HCT116 (cell line): ENCODE measurements around the gene RTL9. TPM values are rescaled to one million over a fixed set of nuclear protein-coding genes. Genes with fewer than 3 reads are reported as not detected.
A peak's percentile ranks its signal among the peaks of the same experiment; 100 is the strongest.

Experiments
- ATAC-seq: fragments of 200-7000 bp; cut with Tn5 transposase; 2 replicates; pipeline ENCODE4 v1.9.1; 2020; ENCODE audit warnings: mild to moderate bottlenecking, moderate library complexity
- BruUV-seq: library from RNA; stranded (reverse); fragments of 400-500 nt; replicated peaks from 2 replicates; lab custom pipeline; 2021; lab: Mats Ljungman, UMichigan
- CTCF ChIA-PET: fragments of 300-600 bp; sonication (Branson Sonifier 250); formaldehyde crosslinking; loops from one replicate; lab custom pipeline; 2021; ENCODE audit warnings: antibody characterized with exemption; lab: Charles Lee
- POLR2A ChIA-PET: fragments of 300-600, 350-600 bp; sonication (Branson Sonifier 250); formaldehyde crosslinking; loops from one replicate; lab custom pipeline; 2021; ENCODE audit warnings: antibody characterized with exemption; lab: Charles Lee
- RAD21 ChIA-PET, 2 experiments: fragments of 300-600 bp; sonication (Branson Sonifier 250); formaldehyde crosslinking; loops; one replicate each; lab custom pipeline; 2023; ENCODE audit warnings: low total read pairs in 2 of 2; ENCODE audit not compliant: uncharacterized antibody in 2 of 2, unreplicated experiment in 2 of 2, low non-redundant PET in 1 of 2; lab: Charles Lee
- DNase-seq: peaks from one replicate; pipeline ENCODE4 v3.0.0-alpha.2; 2010; ENCODE audit warnings: low read depth, low spot score
- H2AFZ ChIP-seq: fragments of 200-600 bp; shearing (Covaris generic), sonication (generic); 2 replicates; pipeline ENCODE4 v1.6.1; 2017; ENCODE audit warnings: low read depth, mixed run types, mixed read lengths, antibody characterized with exemption, low read length; ENCODE audit not compliant: poor library complexity, severe bottlenecking
- H3K27ac ChIP-seq: 2 replicates; pipeline ENCODE4 v1.5.1; 2012; ENCODE audit warnings: low read depth, low read length
- H3K27me3 ChIP-seq: fragments of 200-600 bp; sonication (generic); 2 replicates; pipeline ENCODE4 v1.6.1; 2016; ENCODE audit warnings: mixed run types, low read length, mixed read lengths; ENCODE audit not compliant: insufficient read depth
- H3K36me3 ChIP-seq, 2 experiments: fragments of 200-500 bp in 1 of 2; fragments of 200-600 bp in 1 of 2; sonication (Bioruptor generic) in 1 of 2; sonication (generic) in 1 of 2; 2 replicates each; pipeline versions ENCODE4 v1.5.1 to v1.6.1; 2014 to 2016; ENCODE audit warnings: low read length in 2 of 2, inconsistent platforms in 1 of 2, mixed read lengths in 1 of 2, mixed run types in 1 of 2; ENCODE audit not compliant: insufficient read depth in 2 of 2, control insufficient read depth in 1 of 2
- H3K4me1 ChIP-seq, 2 experiments: fragments of 200-600 bp in 1 of 2; sonication (generic) in 1 of 2; 2 replicates each; pipeline versions ENCODE4 v1.5.1 to v1.6.1; 2012 to 2017; ENCODE audit warnings: low read length in 2 of 2, inconsistent platforms in 1 of 2, mild to moderate bottlenecking in 1 of 2, mixed read lengths in 1 of 2, mixed run types in 1 of 2, moderate library complexity in 1 of 2; ENCODE audit not compliant: insufficient read depth in 2 of 2, control insufficient read depth in 1 of 2
- H3K4me2 ChIP-seq: fragments of 200-600 bp; sonication (generic); 2 replicates; pipeline ENCODE4 v1.6.1; 2017; ENCODE audit warnings: mixed run types, low read length, mixed read lengths
- H3K4me3 ChIP-seq, 2 experiments: fragments of 200-600 bp in 1 of 2; sonication (generic) in 1 of 2; replicated peaks in 1 of 2; 2 replicates each; pipeline ENCODE4 v1.5.1; 2011 to 2016; ENCODE audit warnings: low read length in 2 of 2, control low read depth in 1 of 2, low read depth in 1 of 2, mild to moderate bottlenecking in 1 of 2, mixed read lengths in 1 of 2, mixed run types in 1 of 2
- H3K79me2 ChIP-seq: fragments of 200-600 bp; sonication (generic); 2 replicates; pipeline ENCODE4 v1.6.1; 2017; ENCODE audit warnings: mild to moderate bottlenecking, mixed run types, low read length, moderate library complexity, mixed read lengths; ENCODE audit not compliant: insufficient read depth
- H3K9ac ChIP-seq: fragments of 200-600 bp; sonication (generic); 2 replicates; pipeline ENCODE4 v1.6.1; 2016; ENCODE audit warnings: low read length, mixed read lengths
- H3K9me2 ChIP-seq: fragments of 200-600 bp; sonication (generic), shearing (Covaris generic); 2 replicates; pipeline ENCODE4 v1.6.1; 2017; ENCODE audit warnings: mixed run types, mild to moderate bottlenecking, moderate library complexity; ENCODE audit not compliant: insufficient read depth
- H3K9me3 ChIP-seq, 2 experiments: fragments of 200-500 bp in 1 of 2; fragments of 200-600 bp in 1 of 2; sonication (Bioruptor generic) in 1 of 2; sonication (generic) in 1 of 2; 2 replicates each; pipeline ENCODE4 v1.6.1; 2014 to 2017; ENCODE audit warnings: low read length in 2 of 2, mixed read lengths in 2 of 2, inconsistent platforms in 1 of 2, low read depth in 1 of 2, mild to moderate bottlenecking in 1 of 2, mixed run types in 1 of 2, moderate library complexity in 1 of 2; ENCODE audit not compliant: control insufficient read depth in 1 of 2, insufficient read depth in 1 of 2
- H4K20me1 ChIP-seq: fragments of 200-600 bp; sonication (generic), shearing (Covaris generic); 2 replicates; pipeline ENCODE4 v1.6.1; 2017; ENCODE audit warnings: mixed run types, mild to moderate bottlenecking, moderate library complexity; ENCODE audit not compliant: insufficient read depth
- CBX3 ChIP-seq: IDR thresholded peaks from 2 replicates; pipeline ENCODE4 v1.6.1; 2012; ENCODE audit warnings: low read depth
- CEBPB ChIP-seq: IDR thresholded peaks from 2 replicates; pipeline ENCODE4 v1.6.1; 2012; ENCODE audit warnings: low read depth
- EGR1 ChIP-seq: IDR thresholded peaks from 2 replicates; pipeline ENCODE4 v1.6.1; 2012; ENCODE audit warnings: low read depth
- ELF1 ChIP-seq: IDR thresholded peaks from 2 replicates; pipeline ENCODE4 v1.6.1; 2012; ENCODE audit warnings: low read depth, borderline replicate concordance
- EZH2phosphoT487 ChIP-seq: fragments of 200-600 bp; IDR thresholded peaks from 2 replicates; pipeline ENCODE4 v1.6.1; 2018; ENCODE audit warnings: antibody characterized with exemption, borderline replicate concordance
- FOSL1 ChIP-seq: IDR thresholded peaks from 2 replicates; pipeline ENCODE4 v1.6.1; 2012; ENCODE audit warnings: low read depth
- JUND ChIP-seq: IDR thresholded peaks from 2 replicates; pipeline ENCODE4 v1.6.1; 2012
- POLR2A ChIP-seq: IDR thresholded peaks from 2 replicates; pipeline ENCODE4 v1.7.0; 2011; ENCODE audit warnings: borderline replicate concordance; ENCODE audit not compliant: insufficient read depth, insufficient read length; ENCODE audit errors: extremely low read depth
- RAD21 ChIP-seq: IDR thresholded peaks from 2 replicates; pipeline ENCODE4 v1.6.1; 2012; ENCODE audit warnings: low read depth, mild to moderate bottlenecking
- SIN3A ChIP-seq: IDR thresholded peaks from 2 replicates; pipeline ENCODE4 v1.6.1; 2012; ENCODE audit warnings: low read depth
- SP1 ChIP-seq: IDR thresholded peaks from 2 replicates; pipeline ENCODE4 v1.6.1; 2012; ENCODE audit warnings: low read depth
- TCF7L2 ChIP-seq: IDR thresholded peaks from 2 replicates; pipeline ENCODE4 v1.7.0; 2011; ENCODE audit warnings: borderline replicate concordance, inconsistent platforms; ENCODE audit not compliant: insufficient read depth, insufficient read length; ENCODE audit errors: extremely low read depth
- YY1 ChIP-seq: IDR thresholded peaks from 2 replicates; pipeline ENCODE4 v1.6.1; 2011; ENCODE audit warnings: low read length, low read depth, moderate library complexity, mild to moderate bottlenecking; ENCODE audit not compliant: insufficient replicate concordance; ENCODE audit errors: extremely low read depth
- ZFX ChIP-seq: fragments of 450-650 bp; IDR thresholded peaks from 2 replicates; pipeline ENCODE4 v1.6.1; 2017
- ZNF274 ChIP-seq: fragments of 200-500 bp; sonication (Bioruptor generic); IDR thresholded peaks from 2 replicates; pipeline ENCODE4 v1.6.1; 2014; ENCODE audit warnings: mild to moderate bottlenecking, low read depth, low read length, inconsistent platforms
- intact Hi-C: fragments of 100-400 bp; cut with micrococcal nuclease; formaldehyde crosslinking; loops from 2 replicates; pipeline ENCODE4 v1.10.0; 2022
- total RNA-seq: library from RNA; stranded (reverse); gene quantifications from one replicate; pipeline ENCODE4 v1.2.1, GENCODE V29; 2021; ENCODE audit not compliant: unreplicated experiment
- TF ChIP-seq, protein P1 (sequence below): IDR thresholded peaks from 2 replicates; pipeline ENCODE4 v1.6.1; 2012
- TF ChIP-seq, protein P2 (sequence below): IDR thresholded peaks from 2 replicates; pipeline ENCODE4 v1.6.1; 2012
- TF ChIP-seq, protein P3 (sequence below): IDR thresholded peaks from 2 replicates; pipeline ENCODE4 v1.6.1; 2012; ENCODE audit warnings: low read depth
- TF ChIP-seq, protein P4 (sequence below): IDR thresholded peaks from 2 replicates; pipeline ENCODE4 v1.6.1; 2011; ENCODE audit warnings: mild to moderate bottlenecking, low read length, moderate library complexity; ENCODE audit not compliant: insufficient replicate concordance; ENCODE audit errors: extremely low read depth

RTL9 gene
- total RNA-seq, 1 experiment from 2014 or later = 0.10 TPM

DNA sequence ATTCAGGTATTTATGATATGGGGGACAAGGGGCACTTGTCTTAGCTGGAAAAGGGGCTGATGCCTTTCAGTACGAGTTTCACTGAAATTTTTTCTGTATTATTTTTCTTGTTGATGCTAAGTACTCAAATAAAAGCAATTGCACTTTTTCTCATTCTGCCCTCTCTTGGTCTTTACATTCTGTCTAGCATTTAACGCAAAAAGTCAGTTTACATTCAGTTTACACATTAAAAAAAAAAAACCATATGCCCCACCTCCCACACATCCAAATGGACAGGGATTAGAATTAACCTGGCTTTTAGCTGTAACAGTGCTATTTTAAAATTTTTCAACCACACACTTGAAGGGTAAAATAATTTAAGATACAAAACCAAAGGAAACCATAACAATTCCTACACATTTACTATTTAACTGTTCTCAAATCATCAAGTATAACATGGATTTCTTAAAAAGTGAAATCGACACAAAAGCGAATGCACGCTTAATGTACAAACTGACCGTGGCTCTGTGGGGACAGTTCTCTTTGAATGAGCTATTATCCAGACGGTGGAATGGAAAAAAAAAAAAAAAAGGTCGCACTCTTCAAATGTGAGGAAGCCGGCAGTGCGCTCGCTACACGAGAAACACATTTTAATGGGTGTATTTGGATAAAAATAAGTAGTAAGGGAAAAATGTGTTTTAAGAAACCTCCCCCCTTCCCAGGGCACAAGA is 42.1 kb upstream of the RTL9 start (continued):
- TF ChIP-seq SP1 (no peak), FOSL1 (no peak), JUND (no peak), ELF1 (no peak), TCF7L2 (no peak), EGR1 (no peak), EZH2phosphoT487 (no peak), YY1 (no peak), SIN3A (no peak), ZNF274 (no peak)
- TF ChIP-seq, protein P1, sequence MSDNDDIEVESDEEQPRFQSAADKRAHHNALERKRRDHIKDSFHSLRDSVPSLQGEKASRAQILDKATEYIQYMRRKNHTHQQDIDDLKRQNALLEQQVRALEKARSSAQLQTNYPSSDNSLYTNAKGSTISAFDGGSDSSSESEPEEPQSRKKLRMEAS = no peak
- TF ChIP-seq, protein P2, sequence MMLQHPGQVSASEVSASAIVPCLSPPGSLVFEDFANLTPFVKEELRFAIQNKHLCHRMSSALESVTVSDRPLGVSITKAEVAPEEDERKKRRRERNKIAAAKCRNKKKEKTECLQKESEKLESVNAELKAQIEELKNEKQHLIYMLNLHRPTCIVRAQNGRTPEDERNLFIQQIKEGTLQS = no peak

DNA sequence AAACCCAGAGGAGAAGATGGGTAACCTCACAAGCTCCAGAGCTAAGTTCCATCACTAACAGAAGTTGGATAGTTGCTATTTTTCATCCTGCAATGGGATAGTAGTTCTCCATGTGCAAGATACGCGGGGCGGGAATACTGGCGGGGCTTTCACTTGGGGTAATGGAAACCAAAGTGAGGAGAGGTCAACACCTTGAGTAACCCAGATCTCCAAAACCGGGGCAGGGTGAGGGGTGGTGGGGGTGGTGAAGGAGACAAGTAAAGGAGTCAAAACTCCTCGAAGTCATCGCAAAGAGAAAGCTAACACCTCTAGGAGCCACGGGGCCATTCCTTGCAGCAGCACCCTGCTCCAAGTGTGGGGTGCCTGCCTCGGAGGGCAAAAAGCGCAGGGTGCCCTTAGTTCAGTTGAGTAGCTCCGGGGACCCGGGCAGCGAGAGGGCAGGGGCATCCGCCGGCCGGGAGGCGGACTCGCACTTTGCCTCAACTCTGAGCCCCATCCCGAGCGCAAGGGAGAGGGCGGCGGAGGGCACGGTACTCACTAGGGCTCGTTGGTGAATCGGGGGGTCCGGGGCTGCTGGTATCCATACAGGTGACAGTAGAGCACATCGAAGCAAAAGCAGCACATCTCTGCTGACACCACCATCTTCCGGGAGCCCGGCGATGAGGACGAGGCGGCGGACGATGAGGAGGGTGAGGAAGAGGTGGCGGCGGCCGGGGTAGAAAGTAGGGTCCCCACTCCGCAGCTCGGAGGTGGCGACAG is 41.4 kb upstream of the RTL9 start:
- BruUV-seq = TSS peak; percentile 46
- Histone ChIP-seq H3K9me2 (no peaks in the 10 kb centered on the region), H3K27me3 (no peaks in the 10 kb centered on the region), H3K4me3 (peak overlapping the region; percentile 71 to 75), H3K36me3 (no peaks in the 10 kb centered on the region), H3K9ac (peak overlapping the region; percentile 76), H2AFZ (no peak overlapping the region), H3K4me1 (peaks cover 0 to 14% of the 10 kb centered on the region in 2 experiments; a peak in 1 of 4 replicates), H3K4me2 (peak overlapping the region; percentile 75), H3K79me2 (peaks cover 38% of the 10 kb centered on the region), H3K27ac (peak overlapping the region; percentile 63), H4K20me1 (no peaks in the 10 kb centered on the region), H3K9me3 (no peaks in the 10 kb centered on the region)
- intact Hi-C loops = loop anchor here (5.0 to 10.0 kb wide), 3 partner anchors 90 to 402 kb away; no protein-coding TSS in a partner anchor
- ATAC-seq (peak; percentile 39), DNase-seq (no peak)
- ChIA-PET CTCF (no interaction called here), RAD21 (no interaction called here), POLR2A (interaction anchor here (0.8 to 1.2 kb wide), 2 partner anchors 9 to 24 kb away, joined by 3 to 4 read pairs; no protein-coding TSS in a partner anchor)
- TF ChIP-seq FOSL1 (no peak), EZH2phosphoT487 (no peak), JUND (no peak), CEBPB (no peak), EGR1 (no peak), POLR2A (no peak), RAD21 (no peak), CBX3 (no peak), ZFX (no peak), ELF1 (no peak)
- TF ChIP-seq, protein P3, sequence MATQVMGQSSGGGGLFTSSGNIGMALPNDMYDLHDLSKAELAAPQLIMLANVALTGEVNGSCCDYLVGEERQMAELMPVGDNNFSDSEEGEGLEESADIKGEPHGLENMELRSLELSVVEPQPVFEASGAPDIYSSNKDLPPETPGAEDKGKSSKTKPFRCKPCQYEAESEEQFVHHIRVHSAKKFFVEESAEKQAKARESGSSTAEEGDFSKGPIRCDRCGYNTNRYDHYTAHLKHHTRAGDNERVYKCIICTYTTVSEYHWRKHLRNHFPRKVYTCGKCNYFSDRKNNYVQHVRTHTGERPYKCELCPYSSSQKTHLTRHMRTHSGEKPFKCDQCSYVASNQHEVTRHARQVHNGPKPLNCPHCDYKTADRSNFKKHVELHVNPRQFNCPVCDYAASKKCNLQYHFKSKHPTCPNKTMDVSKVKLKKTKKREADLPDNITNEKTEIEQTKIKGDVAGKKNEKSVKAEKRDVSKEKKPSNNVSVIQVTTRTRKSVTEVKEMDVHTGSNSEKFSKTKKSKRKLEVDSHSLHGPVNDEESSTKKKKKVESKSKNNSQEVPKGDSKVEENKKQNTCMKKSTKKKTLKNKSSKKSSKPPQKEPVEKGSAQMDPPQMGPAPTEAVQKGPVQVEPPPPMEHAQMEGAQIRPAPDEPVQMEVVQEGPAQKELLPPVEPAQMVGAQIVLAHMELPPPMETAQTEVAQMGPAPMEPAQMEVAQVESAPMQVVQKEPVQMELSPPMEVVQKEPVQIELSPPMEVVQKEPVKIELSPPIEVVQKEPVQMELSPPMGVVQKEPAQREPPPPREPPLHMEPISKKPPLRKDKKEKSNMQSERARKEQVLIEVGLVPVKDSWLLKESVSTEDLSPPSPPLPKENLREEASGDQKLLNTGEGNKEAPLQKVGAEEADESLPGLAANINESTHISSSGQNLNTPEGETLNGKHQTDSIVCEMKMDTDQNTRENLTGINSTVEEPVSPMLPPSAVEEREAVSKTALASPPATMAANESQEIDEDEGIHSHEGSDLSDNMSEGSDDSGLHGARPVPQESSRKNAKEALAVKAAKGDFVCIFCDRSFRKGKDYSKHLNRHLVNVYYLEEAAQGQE = no peak
- TF ChIP-seq, protein P4, sequence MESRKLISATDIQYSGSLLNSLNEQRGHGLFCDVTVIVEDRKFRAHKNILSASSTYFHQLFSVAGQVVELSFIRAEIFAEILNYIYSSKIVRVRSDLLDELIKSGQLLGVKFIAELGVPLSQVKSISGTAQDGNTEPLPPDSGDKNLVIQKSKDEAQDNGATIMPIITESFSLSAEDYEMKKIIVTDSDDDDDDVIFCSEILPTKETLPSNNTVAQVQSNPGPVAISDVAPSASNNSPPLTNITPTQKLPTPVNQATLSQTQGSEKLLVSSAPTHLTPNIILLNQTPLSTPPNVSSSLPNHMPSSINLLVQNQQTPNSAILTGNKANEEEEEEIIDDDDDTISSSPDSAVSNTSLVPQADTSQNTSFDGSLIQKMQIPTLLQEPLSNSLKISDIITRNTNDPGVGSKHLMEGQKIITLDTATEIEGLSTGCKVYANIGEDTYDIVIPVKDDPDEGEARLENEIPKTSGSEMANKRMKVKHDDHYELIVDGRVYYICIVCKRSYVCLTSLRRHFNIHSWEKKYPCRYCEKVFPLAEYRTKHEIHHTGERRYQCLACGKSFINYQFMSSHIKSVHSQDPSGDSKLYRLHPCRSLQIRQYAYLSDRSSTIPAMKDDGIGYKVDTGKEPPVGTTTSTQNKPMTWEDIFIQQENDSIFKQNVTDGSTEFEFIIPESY = no peak
